HG03469 (cell line): ENCODE results near the gene RPSA.
A peak's percentile ranks its signal among the peaks of the same experiment; 100 is the strongest.
"Not testable (repeated sequence)": the region's sequence is repeated elsewhere in the genome, so short reads cannot be mapped to it uniquely, and the experiment has no call there.

Experiments used
- ATAC-seq: cut with Tn5 transposase; IDR thresholded peaks from one replicate; pipeline ENCODE4 v1.9.1; 2021; ENCODE audit warnings: mild to moderate bottlenecking, moderate library complexity, moderate number of reproducible peaks; ENCODE audit not compliant: unreplicated experiment

RPSA gene

GRCh38 chr3:39418556-39419225, 12.2 kb downstream of the RPSA start:
- ATAC-seq, result not testable (repeated sequence)

GRCh38 chr3:39419742-39420315, 13.3 kb downstream of the RPSA start:
- ATAC-seq, result no peak

GRCh38 chr3:39420543-39420942, 14.0 kb downstream of the RPSA start:
- ATAC-seq, result no peak

GRCh38 chr3:39423436-39423970, 17.0 kb downstream of the RPSA start:
- ATAC-seq, result no peak

- ATAC-seq, result no peak
These were observed 19.8 kb downstream of the RPSA start for GRCh38 chr3:39426312-39426711.

GRCh38 chr3:39427506-39427905, 21.0 kb downstream of the RPSA start:
- ATAC-seq, result no peak

- ATAC-seq, result no peak
These were observed 22.3 kb downstream of the RPSA start for GRCh38 chr3:39428745-39429201.

- no peak for ATAC-seq
These were observed 22.9 kb downstream of the RPSA start for GRCh38 chr3:39429466-39429865.

GRCh38 chr3:39432342-39432741, 25.8 kb downstream of the RPSA start:
- ATAC-seq, result no peak

- no peak for ATAC-seq
These were observed 27.1 kb downstream of the RPSA start for GRCh38 chr3:39433642-39434041.

GRCh38 chr3:39434574-39434973, 28.1 kb downstream of the RPSA start:
- ATAC-seq, result peak; percentile 56

GRCh38 chr3:39435006-39435748, 28.7 kb downstream of the RPSA start:
- ATAC-seq, result no peak

GRCh38 chr3:39438880-39439279, 32.4 kb downstream of the RPSA start:
- no peak for ATAC-seq

- ATAC-seq, result no peak
These were observed 33.8 kb downstream of the RPSA start for GRCh38 chr3:39440316-39440715.

GRCh38 chr3:39443530-39443929, 37.0 kb downstream of the RPSA start:
- no peak for ATAC-seq

GRCh38 chr3:39445927-39446326, 39.4 kb downstream of the RPSA start:
- no peak for ATAC-seq

- no peak for ATAC-seq
These were observed 39.9 kb downstream of the RPSA start for GRCh38 chr3:39446444-39446843.

GRCh38 chr3:39447637-39448483, 41.3 kb downstream of the RPSA start:
- ATAC-seq, result peak; percentile 62

GRCh38 chr3:39448506-39449233, 42.1 kb downstream of the RPSA start:
- no peak for ATAC-seq

- no peak for ATAC-seq
These were observed 43.3 kb downstream of the RPSA start for GRCh38 chr3:39449796-39450195.
